ENCODE measurements around the gene SPTBN1.

SPTBN1 gene

GRCh38 chr2:54595999-54596902 is 140.1 kb downstream of the SPTBN1 start:
- no peak for DNase-seq

DNA sequence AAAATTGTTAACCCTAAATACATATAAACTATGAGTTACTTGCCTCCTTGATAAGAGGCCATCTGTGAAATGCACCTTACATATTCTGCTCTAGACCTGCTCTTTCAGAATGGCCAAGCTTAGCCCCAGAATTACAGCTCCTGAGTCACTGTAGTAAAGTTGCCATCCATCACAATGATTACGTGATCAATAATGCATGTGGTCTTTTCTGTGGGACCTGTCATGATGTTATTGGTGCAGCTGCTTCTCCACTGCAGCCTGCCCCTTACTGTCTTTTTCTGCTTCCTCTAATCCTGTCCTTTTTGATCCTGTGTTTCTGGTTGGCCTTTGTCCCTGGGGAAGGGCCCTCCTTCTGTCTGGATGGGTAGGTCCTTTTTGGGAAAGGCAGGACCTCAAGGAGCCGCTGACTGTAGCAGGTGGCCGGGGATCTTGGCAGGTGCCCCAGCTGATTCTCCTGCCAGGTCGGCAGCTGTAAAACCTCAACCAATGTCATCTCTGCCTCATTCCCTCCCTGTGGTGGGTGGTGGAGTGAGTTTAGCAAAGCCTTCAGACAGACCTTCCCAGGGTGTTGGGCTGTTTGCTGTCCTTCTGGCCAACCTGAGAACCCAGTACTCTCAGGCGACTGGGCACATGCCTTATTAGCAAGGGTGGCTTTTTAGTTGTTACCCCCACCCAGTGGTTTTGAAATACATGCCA is 141.2 kb downstream of the SPTBN1 start:
- DNase-seq = no peak

DNA sequence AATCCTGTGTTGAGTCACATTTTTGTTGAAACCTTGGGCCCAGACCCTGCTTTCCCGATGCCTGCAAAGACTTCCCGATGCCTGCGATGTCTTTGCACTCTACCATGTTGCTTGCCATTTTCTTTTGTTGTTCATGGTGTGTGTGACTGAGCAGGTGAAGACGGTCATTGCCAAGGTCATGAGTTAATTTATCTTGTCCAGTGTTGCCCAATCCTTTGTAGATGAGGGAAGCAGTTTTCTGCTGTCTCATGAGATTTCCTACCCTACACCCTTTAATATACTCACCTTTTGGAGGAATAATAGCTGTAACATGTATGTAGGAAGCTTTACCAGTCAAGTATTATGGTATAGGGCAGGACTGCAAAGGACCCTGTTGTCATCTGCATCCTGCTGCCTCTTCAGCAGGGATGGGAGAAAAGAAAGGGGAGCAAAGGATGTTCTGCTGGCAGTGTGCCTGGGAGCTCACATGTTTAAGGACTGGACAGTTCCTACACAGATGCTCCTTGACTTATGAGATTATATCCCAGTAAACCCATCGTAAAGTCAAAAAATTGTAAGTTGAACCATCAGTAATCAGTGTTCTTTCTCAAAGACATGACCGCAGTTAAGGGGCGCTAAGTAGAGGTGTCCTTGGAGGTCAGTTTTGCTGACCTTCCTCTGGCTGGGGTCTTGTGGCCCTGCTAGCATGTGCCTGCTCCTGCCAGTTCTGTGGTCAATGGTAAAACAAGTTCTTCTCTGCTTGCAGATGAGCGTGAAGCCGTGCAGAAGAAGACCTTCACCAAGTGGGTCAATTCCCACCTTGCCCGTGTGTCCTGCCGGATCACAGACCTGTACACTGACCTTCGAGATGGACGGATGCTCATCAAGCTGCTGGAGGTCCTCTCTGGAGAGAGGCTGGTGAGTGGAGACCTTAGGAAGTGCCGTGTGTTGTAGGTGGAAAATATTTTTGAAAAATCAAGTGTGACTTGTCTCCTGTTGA is 142.5 kb downstream of the SPTBN1 start:
- DNase-seq = no peak

GRCh38 chr2:54599326-54599710 is 143.2 kb downstream of the SPTBN1 start:
- DNase-seq = no peak

DNA sequence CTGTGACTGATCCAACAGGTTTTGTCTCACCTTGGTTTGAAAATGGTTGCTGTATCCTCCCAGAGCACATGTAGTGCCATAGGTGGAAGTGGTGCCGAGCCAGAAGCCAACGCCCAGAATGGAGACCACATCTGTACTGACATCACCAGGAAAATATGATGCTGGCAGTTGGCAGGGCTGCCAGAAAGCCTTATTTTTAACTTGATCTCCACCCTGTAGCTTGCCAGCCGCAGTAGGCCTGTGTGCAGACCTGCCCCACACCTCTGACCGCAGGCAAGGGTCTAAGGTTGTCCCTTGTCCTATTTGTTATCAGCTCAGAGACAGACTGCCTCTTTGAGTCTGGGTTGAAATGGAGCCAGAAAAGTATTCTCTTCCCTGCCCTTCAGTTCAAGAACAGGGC is 143.8 kb downstream of the SPTBN1 start:
- no peak for DNase-seq

GRCh38 chr2:54601339-54601738 is 145.2 kb downstream of the SPTBN1 start:
- no peak for DNase-seq

GRCh38 chr2:54602736-54603322 is 146.7 kb downstream of the SPTBN1 start:
- no peak for DNase-seq

GRCh38 chr2:54603357-54603756 is 147.2 kb downstream of the SPTBN1 start:
- DNase-seq = no peak

DNA sequence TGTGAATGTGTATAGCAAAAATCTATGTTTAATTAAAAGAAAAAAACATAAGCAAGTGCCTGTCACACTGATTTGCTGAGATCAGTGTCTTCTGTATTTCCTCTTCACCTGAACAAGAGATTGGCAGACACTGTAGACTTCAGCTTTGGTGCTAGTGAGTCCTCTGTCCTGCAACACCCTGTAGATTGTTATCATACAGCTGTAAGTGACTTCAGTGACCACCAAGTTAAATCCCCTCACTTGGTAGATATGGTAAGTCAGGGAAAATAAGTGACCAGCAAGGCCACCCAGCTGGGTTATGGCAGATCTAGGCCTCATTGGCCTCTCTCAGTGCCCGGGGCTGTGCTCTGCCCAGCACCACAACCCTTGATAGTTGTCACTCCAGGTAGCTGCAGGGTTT is 147.7 kb downstream of the SPTBN1 start:
- DNase-seq = no peak

DNA sequence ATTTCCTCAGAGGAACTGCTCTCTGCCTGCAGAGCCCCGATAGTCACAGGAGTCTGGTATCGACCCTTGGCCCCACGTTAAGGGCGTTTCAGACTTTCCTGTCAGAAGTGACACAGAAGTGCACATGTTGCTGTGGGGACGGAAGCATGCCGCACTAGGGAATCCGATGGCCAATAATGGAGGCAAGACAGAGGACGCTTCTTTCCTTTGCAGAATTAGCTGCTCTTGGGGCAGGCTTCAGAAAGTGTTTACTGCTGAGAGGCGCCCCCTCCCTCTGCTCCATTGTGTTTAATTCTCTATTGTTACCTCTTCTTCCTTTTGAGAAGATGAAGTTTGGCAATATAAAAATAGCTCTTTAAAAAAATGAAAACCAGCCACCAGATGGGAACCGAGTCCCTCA is 148.7 kb downstream of the SPTBN1 start:
- no peak for DNase-seq

- no peak for DNase-seq
These were observed 149.7 kb downstream of the SPTBN1 start for GRCh38 chr2:54605836-54606235.

GRCh38 chr2:54606393-54606958 is 150.3 kb downstream of the SPTBN1 start:
- DNase-seq = no peak

DNA sequence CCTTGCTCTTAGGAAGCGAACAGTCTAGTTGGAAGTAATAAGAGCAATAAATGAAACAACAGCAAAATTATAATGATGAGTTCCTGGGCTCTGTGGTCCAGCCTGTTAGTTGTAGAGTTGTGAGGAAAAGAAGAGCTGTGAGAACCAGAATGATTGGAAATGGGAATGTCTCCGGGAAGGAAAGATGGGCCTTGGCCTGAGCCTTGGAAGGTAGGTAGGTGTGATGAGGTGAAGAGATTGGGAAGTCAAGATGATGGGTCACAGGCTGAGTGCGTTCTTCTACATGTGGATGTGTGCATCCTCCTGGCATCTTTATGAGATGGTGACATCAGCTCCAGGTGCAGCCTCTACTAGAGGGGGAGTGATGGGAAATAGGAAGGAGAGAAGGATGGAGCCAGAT is 152.1 kb downstream of the SPTBN1 start:
- DNase-seq = no peak

DNA sequence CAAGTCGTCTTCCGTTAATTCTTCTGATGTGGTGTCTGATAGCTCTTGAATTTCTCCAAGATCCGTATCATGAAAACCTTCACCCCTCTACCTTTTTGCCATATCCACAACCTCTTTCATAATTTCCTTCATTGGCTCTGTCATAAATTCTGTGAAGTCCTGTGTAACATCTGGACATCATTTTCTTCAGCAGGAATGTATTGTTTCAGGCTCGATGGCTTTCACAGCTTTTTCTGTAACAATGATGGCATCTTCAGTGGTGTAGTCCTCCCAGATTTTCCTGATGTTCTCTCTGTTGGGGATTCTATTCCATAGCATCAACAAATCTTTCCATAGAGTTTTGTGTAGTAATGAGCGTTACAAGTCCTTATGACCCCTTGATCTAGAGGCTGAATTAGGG is 153.1 kb downstream of the SPTBN1 start:
- no peak for DNase-seq

GRCh38 chr2:54609647-54610046 is 153.5 kb downstream of the SPTBN1 start:
- DNase-seq = no peak

- DNase-seq = no peak
These were observed 154.6 kb downstream of the SPTBN1 start for GRCh38 chr2:54610700-54611099.

- DNase-seq = no peak
These were observed 155.9 kb downstream of the SPTBN1 start for GRCh38 chr2:54611830-54612545.

DNA sequence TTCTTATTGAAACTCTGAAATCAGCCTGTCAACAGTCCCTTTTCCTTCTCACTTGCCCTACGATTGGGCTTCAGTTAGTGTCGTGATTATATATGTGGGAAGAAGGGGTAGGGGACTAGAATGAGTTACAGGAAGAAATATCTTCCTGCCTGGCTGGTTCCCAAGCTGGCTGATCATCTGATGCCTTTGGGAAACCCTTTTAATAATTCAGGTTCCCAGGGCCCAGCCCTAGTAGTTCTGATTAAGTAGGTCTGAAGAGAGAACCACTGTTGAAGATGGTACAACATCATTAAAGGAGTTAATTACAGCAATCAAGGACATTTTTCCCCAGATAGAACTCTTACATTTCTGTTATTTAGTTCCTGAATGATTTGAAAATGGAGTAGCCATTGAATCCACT is 157.3 kb downstream of the SPTBN1 start:
- DNase-seq = no peak

- no peak for DNase-seq
These were observed 157.7 kb downstream of the SPTBN1 start for GRCh38 chr2:54613794-54614257.

- DNase-seq = no peak
These were observed 158.7 kb downstream of the SPTBN1 start for GRCh38 chr2:54614819-54615218.

- DNase-seq = no peak
These were observed 159.9 kb downstream of the SPTBN1 start for GRCh38 chr2:54615832-54616534.

Data from activated gamma-delta T cell treated with Interleukin-2 at 50 U/mL for 16 hours (primary cell).